Effector memory CD4-positive, alpha-beta T cell (primary cell): ENCODE measurements around the gene ARID3A.
"Not testable (repeated sequence)": the region's sequence is repeated elsewhere in the genome, so short reads cannot be mapped to it uniquely, and the experiment has no call there.

Experiments
- DNase-seq, 3 donors: peaks; one replicate each; pipeline ENCODE4 v3.0.0-alpha.2; 2020
- H3K27ac ChIP-seq: 2 replicates; pipeline ENCODE4 v1.7.0; 2013; ENCODE audit warnings: mild to moderate bottlenecking, low read length, moderate library complexity; ENCODE audit not compliant: insufficient read depth, poor library complexity, severe bottlenecking
- H3K27me3 ChIP-seq: replicated peaks from 2 replicates; pipeline ENCODE4 v1.7.0; 2013; ENCODE audit warnings: mild to moderate bottlenecking, low read length; ENCODE audit not compliant: insufficient read depth, control insufficient read depth, poor library complexity, severe bottlenecking
- H3K36me3 ChIP-seq: 2 replicates; pipeline ENCODE4 v1.7.0; 2013; ENCODE audit warnings: mild to moderate bottlenecking, low read length, moderate library complexity; ENCODE audit not compliant: control insufficient read depth, insufficient read depth
- H3K4me1 ChIP-seq: 2 replicates; pipeline ENCODE4 v1.7.0; 2013; ENCODE audit warnings: low read length, mild to moderate bottlenecking; ENCODE audit not compliant: control insufficient read depth, insufficient read depth, poor library complexity, severe bottlenecking
- H3K4me3 ChIP-seq: 2 replicates; pipeline ENCODE4 v1.7.0; 2013; ENCODE audit warnings: low read length, low read depth, mild to moderate bottlenecking; ENCODE audit not compliant: insufficient read depth, poor library complexity, severe bottlenecking
- H3K9me3 ChIP-seq: 2 replicates; pipeline ENCODE4 v1.7.0; 2013; ENCODE audit warnings: mild to moderate bottlenecking, low read length, moderate library complexity; ENCODE audit not compliant: control insufficient read depth

The ARID3A gene

GRCh38 chr19:883661-884211, 42.1 kb upstream of the ARID3A start:
- Histone ChIP-seq H3K4me3 (no peak overlapping the region), H3K27ac (no peak overlapping the region), H3K4me1 (no peaks in the 10 kb centered on the region), H3K27me3 (no peaks in the 10 kb centered on the region), H3K9me3 (no peaks in the 10 kb centered on the region), H3K36me3 (peaks cover 66% of the 10 kb centered on the region)
- no peak for DNase-seq

- Histone ChIP-seq H3K27me3 (no peaks in the 10 kb centered on the region), H3K4me1 (no peaks in the 10 kb centered on the region), H3K27ac (no peak overlapping the region), H3K9me3 (no peaks in the 10 kb centered on the region), H3K36me3 (peaks cover 73% of the 10 kb centered on the region), H3K4me3 (no peak overlapping the region)
- no peak for DNase-seq
Measured at GRCh38 chr19:884420-885211, 41.2 kb upstream of the ARID3A start.

- H3K36me3 ChIP-seq = peaks cover 74% of the 10 kb centered on the region
Measured at GRCh38 chr19:885536-886224, 40.2 kb upstream of the ARID3A start.

GRCh38 chr19:887072-887471, 38.8 kb upstream of the ARID3A start:
- Histone ChIP-seq H3K27ac (no peak overlapping the region), H3K4me3 (no peak overlapping the region), H3K36me3 (peaks cover 61% of the 10 kb centered on the region), H3K27me3 (no peaks in the 10 kb centered on the region), H3K9me3 (no peaks in the 10 kb centered on the region), H3K4me1 (peaks cover 7% of the 10 kb centered on the region)
- no peak for DNase-seq

More at GRCh38 chr19:885536-886224, 40.2 kb upstream of the ARID3A start:
- Histone ChIP-seq H3K9me3 (no peaks in the 10 kb centered on the region), H3K4me3 (no peak overlapping the region), H3K27ac (no peak overlapping the region), H3K27me3 (no peaks in the 10 kb centered on the region), H3K4me1 (no peaks in the 10 kb centered on the region)
- DNase-seq = no peak

GRCh38 chr19:887599-887998, 38.2 kb upstream of the ARID3A start:
- no peaks in the 10 kb centered on the region for H3K9me3 ChIP-seq
- no peak overlapping the region for H3K4me3 ChIP-seq
- no peaks in the 10 kb centered on the region for H3K27me3 ChIP-seq
- DNase-seq = no peak
- H3K4me1 ChIP-seq = peaks cover 11% of the 10 kb centered on the region
- peaks cover 60% of the 10 kb centered on the region for H3K36me3 ChIP-seq
- H3K27ac ChIP-seq = no peak overlapping the region

GRCh38 chr19:888581-889385, 37.1 kb upstream of the ARID3A start:
- peak in 1 of 3 donors; percentile 59 for DNase-seq
- peaks cover 17% of the 10 kb centered on the region for H3K4me1 ChIP-seq
- H3K9me3 ChIP-seq = no peaks in the 10 kb centered on the region
- peaks cover 49% of the 10 kb centered on the region for H3K36me3 ChIP-seq
- no peaks in the 10 kb centered on the region for H3K27me3 ChIP-seq
- no peak overlapping the region for H3K4me3 ChIP-seq
- H3K27ac ChIP-seq = peak overlapping the region; percentile 28

- DNase-seq = no peak
- Histone ChIP-seq H3K36me3 (peaks cover 41% of the 10 kb centered on the region), H3K4me3 (no peak overlapping the region)
Measured at GRCh38 chr19:889662-890295, 36.1 kb upstream of the ARID3A start.

GRCh38 chr19:890831-891230, 35.0 kb upstream of the ARID3A start:
- Histone ChIP-seq H3K27ac (no peak overlapping the region), H3K4me3 (no peak overlapping the region), H3K4me1 (peaks cover 18% of the 10 kb centered on the region), H3K9me3 (no peaks in the 10 kb centered on the region), H3K36me3 (peaks cover 32% of the 10 kb centered on the region), H3K27me3 (no peaks in the 10 kb centered on the region)
- no peak for DNase-seq

More at GRCh38 chr19:889662-890295, 36.1 kb upstream of the ARID3A start:
- no peaks in the 10 kb centered on the region for H3K9me3 ChIP-seq
- H3K27me3 ChIP-seq = no peaks in the 10 kb centered on the region
- H3K4me1 ChIP-seq = peaks cover 18% of the 10 kb centered on the region
- no peak overlapping the region for H3K27ac ChIP-seq

- Histone ChIP-seq H3K36me3 (peaks cover 26% of the 10 kb centered on the region), H3K27ac (peak overlapping the region; percentile 87), H3K4me3 (peak overlapping the region; percentile 91), H3K4me1 (peaks cover 18% of the 10 kb centered on the region)
- not testable (repeated sequence) for H3K9me3 ChIP-seq, H3K27me3 ChIP-seq, DNase-seq
Measured at GRCh38 chr19:891421-892200, 34.2 kb upstream of the ARID3A start.
